ENCODE results near the gene NMT2.

- TF ChIP-seq CTCF (IDR thresholded peaks at IDR 0.05) (no peak), POLR2A (IDR thresholded peaks at IDR 0.05) (no peak)
These were observed 71.9 kb downstream of the NMT2 start for GRCh38 chr10:15096661-15097010.

Measured in right lobe of liver (tissue), 4 donors.